Measurements from ENCODE around the gene LTC4S. TPM values are rescaled to one million over a fixed set of nuclear protein-coding genes. Genes with fewer than 3 reads are reported as not detected.

LTC4S gene
- total RNA-seq, 2 experiments from 2014 or later: 1.4 to 2.5 TPM

- POLR2A ChIA-PET: no interaction called here
- H3K9me3 Mint-ChIP-seq: no peaks in the 10 kb centered on the region
Measured at GRCh38 chr5:179799644-179799973, 5.8 kb downstream of the LTC4S start.

GRCh38 chr5:179800071-179800695, 6.4 kb downstream of the LTC4S start:
- Mint-ChIP-seq H3K9me3 (no peaks in the 10 kb centered on the region), H3K27me3 (no peaks in the 10 kb centered on the region), H3K27ac (no peak overlapping the region), H3K4me3 (no peak overlapping the region), H3K4me1 (peaks cover 31% of the 10 kb centered on the region), H3K36me3 (ENCODE audit: low read depth) (peaks cover 12% of the 10 kb centered on the region)
- CTCF ChIA-PET: interaction anchor here (1.4 kb wide), 1 partner anchor 31 kb away, joined by 3 read pairs; no protein-coding TSS in a partner anchor
- DNase-seq: no peak
- POLR2A ChIA-PET: no interaction called here

More at GRCh38 chr5:179799644-179799973, 5.8 kb downstream of the LTC4S start:
- H3K36me3 Mint-ChIP-seq (ENCODE audit: low read depth): peaks cover 12% of the 10 kb centered on the region
- no peak overlapping the region for H3K4me3 Mint-ChIP-seq
- CTCF ChIA-PET: interaction anchor here (0.6 to 1.4 kb wide), 2 partner anchors 31 to 170 kb away, joined by 3 read pairs; no protein-coding TSS in a partner anchor
- H3K27me3 Mint-ChIP-seq: no peaks in the 10 kb centered on the region
- H3K4me1 Mint-ChIP-seq: peaks cover 31% of the 10 kb centered on the region
- no peak overlapping the region for H3K27ac Mint-ChIP-seq
- no peak for DNase-seq

GRCh38 chr5:179800696-179801201, 7.0 kb downstream of the LTC4S start:
- peaks cover 12% of the 10 kb centered on the region for H3K36me3 Mint-ChIP-seq (ENCODE audit: low read depth)
- DNase-seq: no peak
- ChIA-PET POLR2A (no interaction called here), CTCF (interaction anchor here (1.1 to 1.7 kb wide), 3 partner anchors 20 to 38 kb away, joined by 3 to 8 read pairs (median 3); partner anchors contain the start of gene SQSTM1)
- no peak overlapping the region for H3K4me3 Mint-ChIP-seq
- H3K4me1 Mint-ChIP-seq: peaks cover 33% of the 10 kb centered on the region
- no peaks in the 10 kb centered on the region for H3K9me3 Mint-ChIP-seq
- H3K27ac Mint-ChIP-seq: no peak overlapping the region
- no peaks in the 10 kb centered on the region for H3K27me3 Mint-ChIP-seq

GRCh38 chr5:179801304-179802206, 7.8 kb downstream of the LTC4S start:
- peaks cover 33% of the 10 kb centered on the region for H3K4me1 Mint-ChIP-seq
- no peak overlapping the region for H3K27ac Mint-ChIP-seq
- CTCF ChIA-PET: interaction anchor here (0.5 to 2.5 kb wide), 23 partner anchors 8 to 291 kb away, joined by 3 to 13 read pairs (median 4); partner anchors contain the start of genes LTC4S and SQSTM1
- DNase-seq: peak; percentile 86
- no peaks in the 10 kb centered on the region for H3K9me3 Mint-ChIP-seq
- H3K27me3 Mint-ChIP-seq: no peaks in the 10 kb centered on the region
- POLR2A ChIA-PET: no interaction called here
- H3K36me3 Mint-ChIP-seq (ENCODE audit: low read depth): peaks cover 12% of the 10 kb centered on the region
- no peak overlapping the region for H3K4me3 Mint-ChIP-seq

GRCh38 chr5:179802207-179802883, 8.6 kb downstream of the LTC4S start:
- CTCF ChIA-PET: interaction anchor here (0.5 to 2.5 kb wide), 22 partner anchors 9 to 290 kb away, joined by 3 to 13 read pairs (median 4); partner anchors contain the start of gene LTC4S
- Mint-ChIP-seq H3K27ac (no peak overlapping the region), H3K4me1 (peaks cover 28% of the 10 kb centered on the region), H3K36me3 (ENCODE audit: low read depth) (peaks cover 8% of the 10 kb centered on the region), H3K4me3 (no peak overlapping the region), H3K9me3 (no peaks in the 10 kb centered on the region), H3K27me3 (no peaks in the 10 kb centered on the region)
- DNase-seq: no peak
- POLR2A ChIA-PET: no interaction called here

GRCh38 chr5:179802950-179803562, 9.3 kb downstream of the LTC4S start:
- ChIA-PET CTCF (interaction anchor here (0.6 to 2.5 kb wide), 10 partner anchors 9 to 105 kb away, joined by 3 to 13 read pairs (median 6); partner anchors contain the start of genes LTC4S and SQSTM1), POLR2A (no interaction called here)
- Mint-ChIP-seq H3K4me3 (no peak overlapping the region), H3K27me3 (no peaks in the 10 kb centered on the region), H3K9me3 (no peaks in the 10 kb centered on the region), H3K27ac (peak overlapping the region; percentile 19), H3K36me3 (ENCODE audit: low read depth) (peaks cover 8% of the 10 kb centered on the region), H3K4me1 (peaks cover 28% of the 10 kb centered on the region)
- DNase-seq: no peak

GRCh38 chr5:179803651-179804554, 10.1 kb downstream of the LTC4S start:
- no peaks in the 10 kb centered on the region for H3K9me3 Mint-ChIP-seq
- H3K27me3 Mint-ChIP-seq: no peaks in the 10 kb centered on the region
- peaks cover 8% of the 10 kb centered on the region for H3K36me3 Mint-ChIP-seq (ENCODE audit: low read depth)
- peak overlapping the region; percentile 83 for H3K4me3 Mint-ChIP-seq
- DNase-seq: no peak
- H3K27ac Mint-ChIP-seq: peak overlapping the region; percentile 90
- CTCF ChIA-PET: interaction anchor here (0.6 to 2.5 kb wide), 3 partner anchors 17 to 103 kb away, joined by 3 to 8 read pairs (median 3); partner anchors contain the start of gene SQSTM1
- H3K4me1 Mint-ChIP-seq: peaks cover 30% of the 10 kb centered on the region
- POLR2A ChIA-PET: no interaction called here

- ChIA-PET CTCF (interaction anchor here (1.6 kb wide), 1 partner anchor 16 kb away, joined by 3 read pairs; the partner anchor contains the start of gene SQSTM1), POLR2A (no interaction called here)
- H3K9me3 Mint-ChIP-seq: no peaks in the 10 kb centered on the region
- peak overlapping the region; percentile 90 for H3K27ac Mint-ChIP-seq
- H3K4me1 Mint-ChIP-seq: peaks cover 30% of the 10 kb centered on the region
- H3K27me3 Mint-ChIP-seq: no peaks in the 10 kb centered on the region
- H3K4me3 Mint-ChIP-seq: peak overlapping the region; percentile 83
- DNase-seq: no peak
- H3K36me3 Mint-ChIP-seq (ENCODE audit: low read depth): peaks cover 4% of the 10 kb centered on the region
Measured at GRCh38 chr5:179804555-179804947, 10.8 kb downstream of the LTC4S start.

GRCh38 chr5:179805070-179805528, 11.3 kb downstream of the LTC4S start:
- no peak for DNase-seq
- peak overlapping the region; percentile 90 for H3K27ac Mint-ChIP-seq
- CTCF ChIA-PET: interaction anchor here (0.5 kb wide), 1 partner anchor 134 kb away, joined by 3 read pairs; no protein-coding TSS in a partner anchor
- POLR2A ChIA-PET: no interaction called here
- H3K4me1 Mint-ChIP-seq: peaks cover 30% of the 10 kb centered on the region
- H3K36me3 Mint-ChIP-seq (ENCODE audit: low read depth): peaks cover 2% of the 10 kb centered on the region
- no peaks in the 10 kb centered on the region for H3K27me3 Mint-ChIP-seq
- no peaks in the 10 kb centered on the region for H3K9me3 Mint-ChIP-seq
- peak overlapping the region; percentile 83 for H3K4me3 Mint-ChIP-seq

- Mint-ChIP-seq H3K4me3 (peak overlapping the region; percentile 83), H3K27ac (peak overlapping the region; percentile 90), H3K27me3 (no peaks in the 10 kb centered on the region), H3K4me1 (peaks cover 31% of the 10 kb centered on the region), H3K36me3 (ENCODE audit: low read depth) (peaks cover 2% of the 10 kb centered on the region), H3K9me3 (no peaks in the 10 kb centered on the region)
- ChIA-PET CTCF (interaction anchor here (0.5 to 1.0 kb wide), 2 partner anchors 69 to 135 kb away, joined by 3 read pairs; no protein-coding TSS in a partner anchor), POLR2A (no interaction called here)
- DNase-seq: peak; percentile 51
Measured at GRCh38 chr5:179805529-179806249, 11.9 kb downstream of the LTC4S start.

All from activated CD4-positive, alpha-beta T cell treated with anti-CD3 and anti-CD28 coated beads, Interleukin-2, amount 10 ng/mL, durations not matched to agents 7 days and 5 days (primary cell).